Spinal cord (tissue), 10 donors: ENCODE results near the gene LRP3. TPM values are rescaled to one million over a fixed set of nuclear protein-coding genes. Genes with fewer than 3 reads are reported as not detected.
"Not testable (repeated sequence)": the region's sequence is repeated elsewhere in the genome, so short reads cannot be mapped to it uniquely, and the experiment has no call there.

ENCODE experiments used
- DNase-seq, 6 donors: peaks; one replicate each; pipeline versions ENCODE4 v3.0.0 to v3.0.0-alpha.2; 2013 to 2015; ENCODE audit warnings: low spot score in 6 of 6, low read depth in 4 of 6
- H3K27ac ChIP-seq: one replicate; pipeline ENCODE4 v1.5.1; 2013; ENCODE audit warnings: low read depth, low read length, control low read depth
- H3K27me3 ChIP-seq: one replicate; pipeline ENCODE4 v1.6.1; 2013; ENCODE audit warnings: low read length; ENCODE audit not compliant: control insufficient read depth, insufficient read depth
- H3K36me3 ChIP-seq: one replicate; pipeline ENCODE4 v1.6.1; 2013; ENCODE audit warnings: low read length; ENCODE audit not compliant: control insufficient read depth, insufficient read depth
- H3K4me1 ChIP-seq: one replicate; pipeline ENCODE4 v1.6.1; 2013; ENCODE audit warnings: low read length; ENCODE audit not compliant: control insufficient read depth, insufficient read depth
- H3K4me3 ChIP-seq: one replicate; pipeline ENCODE4 v1.5.1; 2013; ENCODE audit warnings: low read depth, low read length, control low read depth
- H3K9me3 ChIP-seq: one replicate; pipeline ENCODE4 v1.6.1; 2013; ENCODE audit warnings: low read length; ENCODE audit not compliant: control insufficient read depth, insufficient read depth
- WGBS: methylation state at CpG from one replicate; pipeline ENCODE4 v1.1.5; 2013; ENCODE audit warnings: missing lambda C conversion rate; ENCODE audit not compliant: insufficient coverage; 5-methylcytosine and 5-hydroxymethylcytosine counted together
- polyA plus RNA-seq, 2 donors: library from polyadenylated mRNA; unstranded; fragments of 120-200 nt; gene quantifications; one replicate each; pipeline ENCODE4 v1.2.1, GENCODE V29; 2013; ENCODE audit not compliant: insufficient read length in 2 of 2
- total RNA-seq, 2 donors: library from RNA; depleted of rRNA in 1 of 2; stranded (reverse); fragments of 120-200 nt in 1 of 2; fragments of >200 nt in 1 of 2; gene quantifications; one replicate each; pipeline versions ENCODE4 v1.2.3 to v1.2.4, GENCODE V29; 2013 to 2014
- donor health status: healthy.

Gene LRP3
- total and polyA plus RNA-seq, 4 donors = 35.4 to 130 (median 83.5) TPM

DNA sequence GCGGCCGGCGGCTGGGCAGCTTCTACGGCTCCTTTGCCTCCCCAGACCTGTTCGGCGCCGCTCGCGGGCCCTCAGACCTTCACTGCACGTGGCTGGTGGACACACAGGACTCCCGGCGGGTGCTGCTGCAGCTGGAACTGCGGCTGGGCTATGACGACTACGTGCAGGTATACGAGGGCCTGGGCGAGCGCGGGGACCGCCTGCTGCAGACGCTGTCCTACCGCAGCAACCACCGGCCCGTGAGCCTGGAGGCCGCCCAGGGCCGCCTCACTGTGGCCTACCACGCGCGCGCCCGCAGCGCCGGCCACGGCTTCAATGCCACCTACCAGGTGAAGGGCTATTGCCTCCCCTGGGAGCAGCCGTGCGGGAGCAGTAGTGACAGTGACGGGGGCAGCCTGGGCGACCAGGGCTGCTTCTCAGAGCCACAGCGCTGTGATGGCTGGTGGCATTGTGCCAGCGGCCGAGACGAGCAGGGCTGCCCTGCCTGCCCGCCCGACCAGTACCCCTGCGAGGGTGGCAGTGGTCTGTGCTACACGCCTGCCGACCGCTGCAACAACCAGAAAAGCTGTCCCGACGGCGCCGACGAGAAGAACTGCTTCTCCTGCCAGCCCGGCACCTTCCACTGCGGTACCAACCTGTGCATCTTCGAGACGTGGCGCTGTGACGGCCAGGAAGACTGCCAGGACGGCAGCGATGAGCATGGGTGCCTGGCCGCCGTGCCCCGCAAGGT is 11.6 kb downstream of the LRP3 start:
- no peak for DNase-seq
- peaks cover 98% of the 10 kb centered on the region for H3K36me3 ChIP-seq

DNA sequence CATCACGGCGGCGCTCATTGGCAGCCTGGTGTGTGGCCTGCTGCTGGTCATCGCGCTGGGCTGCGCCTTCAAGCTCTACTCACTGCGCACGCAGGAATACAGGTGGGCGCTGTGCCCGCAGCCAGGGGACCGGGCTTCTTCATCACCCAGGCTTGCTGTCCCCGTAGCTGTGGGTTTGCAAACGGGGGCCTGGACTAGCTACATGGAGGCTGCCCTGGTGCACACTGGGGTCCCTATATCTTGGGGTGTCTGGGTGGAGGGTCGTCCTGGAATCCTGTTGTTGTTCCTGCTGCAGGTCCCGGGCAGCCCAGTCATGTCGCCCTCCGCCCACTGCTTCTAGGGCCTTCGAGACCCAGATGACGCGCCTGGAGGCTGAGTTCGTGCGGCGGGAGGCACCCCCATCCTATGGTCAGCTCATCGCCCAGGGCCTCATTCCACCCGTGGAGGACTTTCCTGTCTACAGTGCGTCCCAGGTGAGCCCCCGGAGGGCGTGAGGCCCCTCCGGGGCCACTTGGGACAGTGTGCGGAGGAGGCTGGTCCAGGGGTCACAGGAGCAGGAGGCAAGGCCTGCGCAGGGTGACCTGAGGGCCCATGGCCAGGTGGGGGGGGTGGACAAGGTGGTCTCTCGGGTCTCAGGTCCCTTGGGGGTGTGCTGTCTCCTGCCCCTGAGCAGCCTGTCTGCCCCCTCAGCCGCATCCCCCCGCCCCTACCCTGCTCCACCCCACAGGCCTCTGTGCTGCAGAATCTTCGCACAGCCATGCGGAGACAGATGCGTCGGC is 12.3 kb downstream of the LRP3 start:
- peaks cover 8% of the 10 kb centered on the region for H3K4me1 ChIP-seq
- H3K36me3 ChIP-seq = peaks cover 98% of the 10 kb centered on the region
- H3K27me3 ChIP-seq = no peaks in the 10 kb centered on the region
- H3K4me3 ChIP-seq = no peak overlapping the region
- no peak for DNase-seq
- no peak overlapping the region for H3K27ac ChIP-seq
- H3K9me3 ChIP-seq = no peaks in the 10 kb centered on the region
- WGBS = 97% methylated on average over 36 of the region's 38 CpGs

More for the DNA sequence above, 11.6 kb downstream of the LRP3 start:
- H3K4me3 ChIP-seq = no peak overlapping the region
- H3K27me3 ChIP-seq = no peaks in the 10 kb centered on the region
- H3K27ac ChIP-seq = no peak overlapping the region
- peaks cover 10% of the 10 kb centered on the region for H3K4me1 ChIP-seq
- H3K9me3 ChIP-seq = no peaks in the 10 kb centered on the region
- 93% methylated on average over 64 of the region's 64 CpGs for WGBS

DNA sequence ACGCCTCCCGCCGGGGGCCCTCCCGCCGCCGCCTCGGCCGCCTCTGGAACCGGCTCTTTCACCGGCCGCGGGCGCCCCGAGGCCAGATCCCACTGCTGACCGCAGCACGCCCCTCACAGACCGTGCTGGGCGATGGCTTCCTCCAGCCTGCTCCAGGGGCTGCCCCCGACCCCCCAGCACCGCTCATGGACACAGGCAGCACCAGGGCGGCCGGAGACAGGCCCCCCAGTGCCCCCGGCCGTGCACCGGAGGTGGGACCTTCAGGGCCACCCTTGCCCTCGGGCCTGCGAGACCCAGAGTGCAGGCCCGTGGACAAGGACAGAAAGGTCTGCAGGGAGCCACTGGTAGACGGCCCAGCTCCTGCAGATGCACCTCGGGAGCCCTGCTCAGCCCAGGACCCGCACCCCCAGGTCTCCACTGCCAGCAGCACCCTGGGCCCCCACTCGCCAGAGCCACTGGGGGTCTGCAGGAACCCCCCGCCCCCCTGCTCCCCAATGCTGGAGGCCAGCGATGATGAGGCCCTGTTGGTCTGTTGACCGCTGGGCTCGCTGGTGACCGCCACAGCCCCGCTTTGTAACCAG is 13.0 kb downstream of the LRP3 start:
- no peak overlapping the region for H3K27ac ChIP-seq
- WGBS = 88% methylated on average over 38 of the region's 38 CpGs
- no peak overlapping the region for H3K4me3 ChIP-seq
- peaks cover 96% of the 10 kb centered on the region for H3K36me3 ChIP-seq
- peaks cover 8% of the 10 kb centered on the region for H3K4me1 ChIP-seq
- no peak for DNase-seq
- no peaks in the 10 kb centered on the region for H3K9me3 ChIP-seq
- H3K27me3 ChIP-seq = no peaks in the 10 kb centered on the region

DNA sequence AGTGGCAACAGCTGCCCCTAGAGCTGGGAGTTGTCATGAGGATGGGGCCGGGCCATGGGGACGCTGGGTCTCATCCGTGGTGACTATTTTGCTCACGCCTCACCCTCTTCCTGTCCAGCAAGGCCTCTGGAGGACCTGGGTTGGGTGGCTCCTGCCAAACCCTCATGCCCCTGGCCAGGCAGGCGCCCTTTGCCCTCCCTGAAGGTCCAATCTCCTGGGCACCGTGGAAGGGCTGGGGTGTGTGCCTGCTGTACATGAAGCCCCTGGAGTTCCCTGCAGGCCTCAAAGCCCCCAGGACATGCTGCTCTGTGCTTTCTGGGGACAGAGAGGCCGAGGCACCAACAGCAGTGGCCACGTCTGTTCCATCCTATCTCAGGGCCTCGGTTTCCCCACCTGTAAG is 13.8 kb downstream of the LRP3 start:
- no peak overlapping the region for H3K4me3 ChIP-seq
- H3K27me3 ChIP-seq = no peaks in the 10 kb centered on the region
- H3K4me1 ChIP-seq = peaks cover 12% of the 10 kb centered on the region
- H3K27ac ChIP-seq = no peak overlapping the region
- peaks cover 96% of the 10 kb centered on the region for H3K36me3 ChIP-seq
- DNase-seq = no peak
- 95% methylated on average over 9 of the region's 9 CpGs for WGBS
- H3K9me3 ChIP-seq = no peaks in the 10 kb centered on the region

DNA sequence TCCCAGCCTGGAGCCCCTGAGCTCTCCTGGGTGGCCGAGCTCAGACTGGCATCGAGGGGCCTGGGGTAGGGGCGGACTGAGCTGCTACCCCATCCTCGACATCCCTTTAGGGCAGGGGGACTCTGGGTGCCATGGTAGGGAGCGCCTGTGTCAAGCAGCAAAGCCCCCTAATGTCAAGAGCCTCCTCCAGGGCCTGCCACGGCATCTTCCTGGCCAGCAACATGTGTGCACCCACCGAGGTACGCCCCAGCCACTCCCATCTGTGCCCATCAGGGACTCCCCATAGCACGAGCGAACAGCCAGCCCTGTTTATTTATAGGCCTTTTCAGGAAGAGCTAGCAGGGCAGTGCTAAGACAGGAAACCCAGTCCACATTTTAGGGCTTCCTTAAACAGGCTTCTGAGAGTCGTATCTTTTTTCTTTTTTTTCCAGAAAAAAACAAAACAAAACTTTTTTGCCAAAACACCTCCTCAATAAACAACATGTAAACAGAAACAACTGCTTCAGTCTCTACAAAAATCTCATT is 14.3 kb downstream of the LRP3 start:
- Histone ChIP-seq H3K4me3 (no peak overlapping the region), H3K36me3 (peaks cover 91% of the 10 kb centered on the region), H3K4me1 (peaks cover 10% of the 10 kb centered on the region), H3K27me3 (no peaks in the 10 kb centered on the region), H3K27ac (no peak overlapping the region), H3K9me3 (no peaks in the 10 kb centered on the region)
- no peak for DNase-seq
- 78% methylated on average over 10 of the region's 11 CpGs for WGBS

DNA sequence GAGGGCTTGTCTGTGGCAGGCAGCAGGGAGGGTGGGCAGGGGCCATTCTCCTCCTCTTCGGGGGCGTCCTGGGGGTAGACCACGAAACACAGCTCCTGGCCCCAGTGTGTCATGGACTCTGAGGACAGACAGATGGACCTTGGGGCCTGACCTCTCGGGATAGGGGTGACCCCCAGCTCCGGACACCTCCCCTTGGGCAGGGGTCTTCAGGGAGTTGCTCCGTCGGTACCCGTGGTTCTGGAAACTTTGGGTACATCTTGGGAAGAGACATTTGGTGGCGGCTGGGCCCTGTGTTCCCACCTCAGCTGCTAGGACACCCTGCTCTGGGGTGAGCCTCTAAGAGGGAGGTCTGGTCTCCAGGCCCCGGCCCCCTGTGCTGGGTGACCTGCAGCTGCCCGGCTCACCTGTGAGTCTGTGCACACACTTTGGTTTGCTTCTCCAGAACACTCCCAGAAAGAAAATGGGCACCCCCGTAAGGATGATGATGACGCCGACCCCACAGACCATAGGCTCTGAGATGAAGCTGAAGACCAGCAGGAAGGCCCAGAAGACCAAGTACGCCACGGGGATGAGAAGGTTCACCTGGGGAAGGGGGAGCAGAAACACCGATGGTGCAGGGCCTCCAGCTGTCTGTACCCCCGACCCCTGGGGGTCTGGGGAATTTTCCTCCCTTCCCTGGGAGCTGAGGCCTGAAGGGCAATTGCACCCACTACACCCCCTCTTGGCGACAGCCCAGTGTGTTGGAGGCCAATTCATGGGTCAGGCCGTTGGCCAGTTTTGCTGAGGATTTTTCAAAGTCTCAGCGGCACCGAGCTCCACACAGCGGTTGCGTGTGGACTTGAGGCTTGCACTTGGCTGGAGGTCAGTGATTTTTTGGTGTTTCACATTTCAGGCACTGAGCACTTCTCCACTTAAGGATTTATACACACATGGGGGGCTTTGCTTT is 15.0 kb downstream of the LRP3 start:
- Histone ChIP-seq H3K36me3 (peaks cover 84% of the 10 kb centered on the region), H3K9me3 (no peaks in the 10 kb centered on the region), H3K4me3 (no peak overlapping the region), H3K27ac (no peak overlapping the region), H3K27me3 (no peaks in the 10 kb centered on the region), H3K4me1 (peaks cover 7% of the 10 kb centered on the region)
- 91% methylated on average over 20 of the region's 24 CpGs for WGBS
- no peak for DNase-seq

DNA sequence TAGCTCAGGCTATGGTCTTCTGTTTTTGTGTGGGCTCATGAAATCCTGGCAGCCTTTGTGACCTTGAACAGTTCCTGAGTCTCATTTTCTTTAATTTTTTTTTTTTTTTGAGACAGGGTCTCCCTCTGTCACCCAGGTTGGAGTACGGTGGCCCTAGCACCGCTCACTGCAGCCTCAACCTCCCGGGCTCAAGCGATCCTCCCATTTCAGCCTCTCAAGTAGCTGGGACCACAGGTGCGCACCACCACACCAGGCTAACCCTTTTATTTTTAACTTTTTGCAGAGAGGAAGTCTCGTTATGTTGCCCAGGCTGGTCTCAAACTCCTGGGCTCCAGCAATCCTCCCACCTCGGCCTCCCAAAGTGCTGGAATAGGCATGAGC is 15.7 kb downstream of the LRP3 start:
- WGBS = 98% methylated on average over 7 of the region's 7 CpGs
- H3K4me3 ChIP-seq, DNase-seq, H3K4me1 ChIP-seq, H3K27ac ChIP-seq, H3K9me3 ChIP-seq, H3K27me3 ChIP-seq: not testable (repeated sequence)
- H3K36me3 ChIP-seq = peaks cover 77% of the 10 kb centered on the region

DNA sequence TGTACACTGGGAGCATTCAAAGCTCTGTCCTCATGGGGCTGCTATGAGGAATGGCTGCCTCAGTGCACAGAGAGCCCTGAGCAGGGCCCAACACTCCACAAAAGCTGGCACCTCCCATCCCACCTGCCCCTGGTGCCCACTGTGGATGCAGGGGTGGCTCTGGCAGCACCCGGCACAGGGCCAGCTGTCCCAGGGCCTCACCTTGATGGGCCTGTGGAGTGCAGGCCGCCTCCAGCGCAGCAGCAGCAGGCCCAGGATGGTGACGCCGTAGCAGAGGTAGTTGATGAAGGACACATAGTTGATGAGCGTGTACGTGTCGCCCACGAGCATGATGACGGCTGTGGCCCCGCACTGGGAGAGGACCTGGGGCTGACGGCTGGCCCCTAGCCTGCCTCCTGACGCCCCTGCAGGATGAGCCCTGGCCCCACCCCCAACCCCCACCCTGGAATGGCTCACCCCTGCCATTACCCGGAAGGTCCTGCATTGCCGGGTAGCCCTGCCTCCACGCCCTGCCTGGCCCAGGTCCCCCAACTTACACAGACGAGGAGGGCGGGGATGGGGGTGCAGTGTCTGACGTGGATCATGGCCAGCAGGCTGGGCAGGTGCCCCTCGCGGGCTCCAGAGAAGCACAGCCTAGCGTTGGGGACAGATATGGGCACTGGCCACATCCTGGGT is 16.3 kb downstream of the LRP3 start:
- Histone ChIP-seq H3K9me3 (no peaks in the 10 kb centered on the region), H3K4me1 (peaks cover 7% of the 10 kb centered on the region), H3K27ac (no peak overlapping the region), H3K36me3 (peaks cover 72% of the 10 kb centered on the region), H3K4me3 (no peak overlapping the region), H3K27me3 (no peaks in the 10 kb centered on the region)
- no peak for DNase-seq
- WGBS = 87% methylated on average over 20 of the region's 22 CpGs
